CD4-positive, alpha-beta memory T cell (primary cell): Measurements from ENCODE around the gene ITGAE. TPM values are rescaled to one million over a fixed set of nuclear protein-coding genes. Genes with fewer than 3 reads are reported as not detected.
"Not testable (repeated sequence)": the region's sequence is repeated elsewhere in the genome, so short reads cannot be mapped to it uniquely, and the experiment has no call there.

Experiments
- CTCF ChIA-PET: fragments of 350-600 bp; sonication (Branson Sonifier 250); formaldehyde crosslinking; loops from one replicate; lab custom pipeline; 2021; ENCODE audit warnings: inconsistent platforms; ENCODE audit not compliant: partially characterized antibody; lab: Charles Lee
- POLR2A ChIA-PET: fragments of 350-600 bp; sonication (Branson Sonifier 250); formaldehyde crosslinking; loops from one replicate; lab custom pipeline; 2021; ENCODE audit not compliant: partially characterized antibody; lab: Charles Lee
- DNase-seq, 5 donors: peaks; one replicate each; pipeline versions ENCODE4 v3.0.0 to v3.0.0-alpha.2; 2020 to 2022; ENCODE audit warnings: mixed read lengths in 1 of 5
- H3K27ac ChIP-seq: one replicate; pipeline ENCODE4 v1.7.0; 2013; ENCODE audit warnings: low read depth, low read length
- H3K27me3 ChIP-seq: 2 replicates; pipeline ENCODE4 v1.7.0; 2013; ENCODE audit warnings: mild to moderate bottlenecking, low read length, moderate library complexity; ENCODE audit not compliant: insufficient read depth
- H3K36me3 ChIP-seq: 2 replicates; pipeline ENCODE4 v1.7.0; 2013; ENCODE audit warnings: mild to moderate bottlenecking, low read length, moderate library complexity; ENCODE audit not compliant: insufficient read depth
- H3K4me1 ChIP-seq: 2 replicates; pipeline ENCODE4 v1.7.0; 2013; ENCODE audit warnings: mild to moderate bottlenecking, low read length, moderate library complexity; ENCODE audit not compliant: insufficient read depth
- H3K4me3 ChIP-seq, 2 donors: one replicate each; pipeline ENCODE4 v1.7.0; 2013; ENCODE audit warnings: low read length in 2 of 2, mild to moderate bottlenecking in 1 of 2
- H3K9me3 ChIP-seq, 2 donors: one replicate each; pipeline ENCODE4 v1.7.0; 2013; ENCODE audit warnings: low read length in 2 of 2, control low read depth in 1 of 2; ENCODE audit not compliant: control insufficient read depth in 1 of 2
- H3K27ac Mint-ChIP-seq, 7 donors: one replicate each; pipeline ENCODE4 v1.8.0; 2020 to 2021; ENCODE audit warnings: mixed read lengths in 7 of 7, mild to moderate bottlenecking in 6 of 7, inconsistent platforms in 3 of 7, moderate library complexity in 3 of 7
- H3K27me3 Mint-ChIP-seq, 2 donors: one replicate each; pipeline ENCODE4 v1.8.0; 2020 to 2021; ENCODE audit warnings: mixed read lengths in 2 of 2
- H3K36me3 Mint-ChIP-seq, 2 donors: one replicate each; pipeline ENCODE4 v1.8.0; 2020 to 2021; ENCODE audit warnings: mixed read lengths in 2 of 2, inconsistent platforms in 1 of 2, mild to moderate bottlenecking in 1 of 2
- H3K4me1 Mint-ChIP-seq, 4 donors: one replicate each; pipeline ENCODE4 v1.8.0; 2020 to 2021; ENCODE audit warnings: mixed read lengths in 4 of 4, mild to moderate bottlenecking in 1 of 4
- H3K4me3 Mint-ChIP-seq, 8 donors: one replicate each; pipeline ENCODE4 v1.8.0; 2020 to 2021; ENCODE audit warnings: mixed read lengths in 8 of 8, mild to moderate bottlenecking in 7 of 8, moderate library complexity in 6 of 8, inconsistent platforms in 3 of 8
- H3K9me3 Mint-ChIP-seq, 8 donors: one replicate each; pipeline ENCODE4 v1.8.0; 2020 to 2021; ENCODE audit warnings: mixed read lengths in 8 of 8, mild to moderate bottlenecking in 5 of 8, inconsistent platforms in 3 of 8, moderate library complexity in 1 of 8
- intact Hi-C: fragments of 100-400 bp; cut with micrococcal nuclease; formaldehyde crosslinking; loops from one replicate; pipeline ENCODE4 v1.15.1; 2023
- polyA plus RNA-seq, 2 donors: library from polyadenylated mRNA; unstranded; fragments of 300-500 nt; fragmentation: Illumina TruSeq; gene quantifications; one replicate each; pipeline ENCODE4 v1.2.3, GENCODE V29; 2021
- total RNA-seq, 2 experiments: library from RNA; stranded (reverse); gene quantifications; one replicate each; pipeline ENCODE4 v1.2.3, GENCODE V29; 2021

The ITGAE gene
- total and polyA plus RNA-seq, 4 experiments from 2014 or later, result 17.2 to 43.6 (median 27.7) TPM

DNA sequence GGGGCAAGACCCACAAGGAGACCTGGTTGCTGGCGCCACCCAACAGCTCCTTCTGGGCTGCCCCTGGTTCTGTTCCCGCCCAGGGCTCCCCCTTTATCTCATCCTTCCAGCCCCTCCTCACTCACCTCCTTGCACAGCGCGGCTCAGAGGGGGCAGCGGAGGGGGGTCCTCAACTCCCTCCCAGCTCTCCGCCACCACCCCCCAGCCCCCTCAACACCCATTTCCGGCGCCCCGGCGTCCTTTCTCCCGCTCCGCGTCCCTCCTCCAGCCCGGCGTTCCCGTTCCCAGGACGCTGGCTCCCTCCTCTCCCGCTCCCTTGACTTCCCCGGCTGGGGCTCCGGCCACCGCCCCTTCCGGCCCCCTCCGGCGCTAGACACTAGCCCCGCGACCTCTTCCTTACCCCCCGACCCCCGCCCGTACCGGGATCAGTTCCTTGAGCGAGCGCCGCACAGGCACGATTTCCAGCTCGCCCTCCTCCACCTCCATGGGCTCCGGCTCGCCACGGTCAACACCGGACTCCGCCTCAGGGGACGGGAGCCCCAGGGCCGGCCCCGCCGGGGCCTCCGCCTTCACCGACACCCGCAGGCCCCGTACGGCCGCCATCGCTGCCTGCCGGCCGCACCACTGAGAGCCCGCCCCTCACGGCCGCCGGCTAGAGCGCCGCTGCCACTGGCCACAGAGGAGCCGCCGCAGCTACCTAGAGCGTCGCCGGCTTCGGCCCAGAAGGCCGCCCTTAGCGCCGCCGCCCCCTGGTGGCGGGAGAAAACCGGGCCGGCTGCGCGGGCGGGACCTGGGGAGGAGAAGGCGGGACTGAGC is 44.8 kb upstream of the ITGAE start, which contains the start of gene NCBP3:
Gene NCBP3, minus strand, starts transcription at position 626 of the 816 bp plus-strand sequence. Its CDS starts 23 bp downstream, at position 603.
- peak within 1 kb of the TSS; percentile 87 to 94 (median 89) for H3K27ac Mint-ChIP-seq
- peak within 1 kb of the TSS; percentile 91 to 96 (median 94) for H3K4me3 Mint-ChIP-seq
- DNase-seq, result peak; percentile 85 to 93 (median 90)
- ChIA-PET CTCF (interaction anchor here (0.7 to 9.0 kb wide), 28 partner anchors 9 to 797 kb away, joined by 3 to 127 read pairs (median 4); partner anchors contain the start of gene CAMKK1), POLR2A (interaction anchor here (0.5 to 3.5 kb wide), 24 partner anchors 8 to 712 kb away, joined by 3 to 32 read pairs (median 4); partner anchors contain the start of genes ATP2A3, CAMKK1, CTNS and CYB5D2)
- peak within 1 kb of the TSS; percentile 38 to 85 for H3K4me3 ChIP-seq
- H3K27ac ChIP-seq, result peak within 1 kb of the TSS; percentile 84
- H3K4me1 Mint-ChIP-seq, result peaks cover 12 to 35% (median 25%) of the 10 kb centered on the region in 4 donors
- peaks cover 7 to 22% of the 10 kb centered on the region in 2 donors for H3K36me3 Mint-ChIP-seq
- H3K9me3 Mint-ChIP-seq, result no peaks in the 10 kb centered on the region
- H3K27me3 Mint-ChIP-seq, result no peaks in the 10 kb centered on the region
- intact Hi-C loops, result loop anchor here (1.0 to 10.0 kb wide), 7 partner anchors 109 to 799 kb away; partner anchors contain the start of genes ATP2A3, EMC6, TAX1BP3 and UBE2G1
- no peaks in the 10 kb centered on the region for H3K9me3 ChIP-seq
- peaks cover 7% of the 10 kb centered on the region for H3K36me3 ChIP-seq
- peaks cover 30% of the 10 kb centered on the region for H3K4me1 ChIP-seq
- H3K27me3 ChIP-seq, result no peaks in the 10 kb centered on the region

DNA sequence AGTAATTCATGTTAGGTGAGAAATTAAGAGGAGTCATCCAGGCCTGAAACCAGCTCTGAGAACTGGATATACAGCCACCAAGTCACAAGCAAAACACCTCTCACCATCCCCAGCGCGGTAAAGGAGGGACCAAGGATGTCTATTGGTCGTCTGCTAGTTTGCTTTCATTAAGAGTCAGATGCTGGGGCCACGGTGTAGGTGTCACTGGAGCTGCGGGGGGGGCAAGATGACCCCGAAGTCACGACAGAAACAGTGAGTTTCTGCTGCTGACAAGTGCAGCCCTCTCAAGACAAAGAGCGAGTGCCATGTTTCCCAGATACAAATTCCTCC is 44.3 kb upstream of the ITGAE start:
- peak in 4 of 5 donors; percentile 10 to 58 (median 18) for DNase-seq
- CTCF ChIA-PET, result interaction anchor here (0.7 to 9.0 kb wide), 11 partner anchors 14 to 231 kb away, joined by 3 to 127 read pairs (median 3); no protein-coding TSS in a partner anchor
- H3K4me3 Mint-ChIP-seq, result peak overlapping the region; percentile 91 to 96 (median 94)
- peak overlapping the region; percentile 38 to 85 for H3K4me3 ChIP-seq
- intact Hi-C loops, result loop anchor here (5.0 to 10.0 kb wide), 3 partner anchors 163 to 798 kb away; partner anchors contain the start of gene UBE2G1
- H3K9me3 ChIP-seq, result no peaks in the 10 kb centered on the region
- no peaks in the 10 kb centered on the region for H3K27me3 Mint-ChIP-seq
- peaks cover 14 to 41% (median 30%) of the 10 kb centered on the region in 4 donors for H3K4me1 Mint-ChIP-seq
- H3K36me3 Mint-ChIP-seq, result peaks cover 12 to 27% of the 10 kb centered on the region in 2 donors
- peaks cover 30% of the 10 kb centered on the region for H3K4me1 ChIP-seq
- peak overlapping the region; percentile 84 for H3K27ac ChIP-seq
- no peaks in the 10 kb centered on the region for H3K9me3 Mint-ChIP-seq
- peaks cover 13% of the 10 kb centered on the region for H3K36me3 ChIP-seq
- no peaks in the 10 kb centered on the region for H3K27me3 ChIP-seq
- H3K27ac Mint-ChIP-seq, result peak overlapping the region; percentile 87 to 94 (median 89)
- POLR2A ChIA-PET, result interaction anchor here (1.0 to 3.5 kb wide), 15 partner anchors 7 to 300 kb away, joined by 3 to 32 read pairs (median 5); partner anchors contain the start of genes ATP2A3, CAMKK1, CYB5D2 and HASPIN

DNA sequence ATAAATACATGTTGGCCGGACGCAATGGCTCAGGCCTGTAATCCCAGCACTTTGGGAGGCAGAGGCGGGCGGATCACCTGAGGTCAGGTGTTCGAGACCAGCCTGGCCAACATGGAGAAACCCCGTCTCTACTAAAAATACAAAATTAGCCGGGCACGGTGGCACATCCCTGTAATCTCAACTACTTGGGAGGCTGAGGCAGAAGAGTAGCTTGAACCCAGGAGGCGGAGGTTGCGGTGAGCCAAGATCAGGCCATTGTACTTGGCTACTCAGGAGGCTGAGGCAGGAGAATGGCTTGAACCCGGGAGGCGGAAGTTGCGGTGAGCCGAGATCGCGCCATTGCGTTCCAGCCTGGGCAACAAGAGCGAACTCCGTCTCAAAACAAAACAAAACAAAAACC is 43.6 kb upstream of the ITGAE start:
- not testable (repeated sequence) for H3K27ac ChIP-seq

DNA sequence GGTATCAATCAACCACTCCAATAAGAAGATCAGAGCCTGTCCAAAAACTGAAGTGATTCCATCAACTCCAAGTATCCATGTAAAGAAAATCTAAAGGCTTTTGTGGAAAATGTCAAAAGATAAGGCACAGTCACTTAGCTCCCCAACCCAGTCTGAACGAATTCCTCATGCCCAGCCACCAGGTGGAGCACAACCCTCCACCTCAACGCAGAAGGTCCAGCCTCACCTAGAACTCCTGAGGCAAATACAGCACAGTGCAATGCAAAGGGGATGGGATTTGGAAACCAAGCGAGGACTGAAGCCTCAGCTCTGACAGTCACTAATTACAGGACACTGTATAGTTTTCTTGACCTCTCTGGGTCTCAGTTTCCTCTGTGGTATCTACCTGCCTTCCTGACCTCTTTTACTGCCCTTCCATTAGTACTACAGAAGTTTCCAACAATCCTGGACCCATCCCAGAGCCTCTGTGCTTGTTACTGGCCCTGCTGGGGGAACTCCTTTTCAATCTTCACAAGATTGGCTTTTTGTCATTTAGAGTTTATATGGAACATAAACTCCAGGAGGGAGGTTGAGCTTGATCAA is 43.0 kb upstream of the ITGAE start:
- Histone ChIP-seq H3K4me3 (no peak overlapping the region), H3K27me3 (no peaks in the 10 kb centered on the region), H3K27ac (no peak overlapping the region), H3K9me3 (no peaks in the 10 kb centered on the region), H3K4me1 (peaks cover 30% of the 10 kb centered on the region), H3K36me3 (peaks cover 22% of the 10 kb centered on the region)
- Mint-ChIP-seq H3K36me3 (peaks cover 18 to 38% of the 10 kb centered on the region in 2 donors), H3K4me1 (peaks cover 19 to 45% (median 30%) of the 10 kb centered on the region in 4 donors), H3K9me3 (no peaks in the 10 kb centered on the region), H3K27ac (peak overlapping the region; percentile 1 to 84 (median 54)), H3K27me3 (no peaks in the 10 kb centered on the region), H3K4me3 (peak overlapping the region; percentile 70 to 96 (median 94))
- ChIA-PET CTCF (interaction anchor here (0.6 to 9.0 kb wide), 13 partner anchors 10 to 232 kb away, joined by 3 to 127 read pairs (median 3); partner anchors contain the start of genes CTNS and SHPK), POLR2A (interaction anchor here (1.4 to 3.5 kb wide), 2 partner anchors 105 to 121 kb away, joined by 3 to 32 read pairs; partner anchors contain the start of gene HASPIN)
- DNase-seq, result peak in 4 of 5 donors; percentile 27 to 38 (median 32)
- intact Hi-C loops, result loop anchor here (1.0 to 10.0 kb wide), 2 partner anchors 49 to 521 kb away; partner anchors contain the start of genes CAMKK1 and UBE2G1

More for the DNA sequence above, 43.6 kb upstream of the ITGAE start:
- H3K27ac Mint-ChIP-seq, result peak overlapping the region in 3 of 7 donors; percentile 42 to 84 (median 43)
- POLR2A ChIA-PET, result interaction anchor here (1.0 to 3.5 kb wide), 5 partner anchors 17 to 149 kb away, joined by 3 to 32 read pairs (median 4); partner anchors contain the start of gene HASPIN
- Histone ChIP-seq H3K36me3 (peaks cover 20% of the 10 kb centered on the region), H3K4me1 (peaks cover 30% of the 10 kb centered on the region)
- CTCF ChIA-PET, result interaction anchor here (0.6 to 9.0 kb wide), 11 partner anchors 13 to 231 kb away, joined by 3 to 127 read pairs (median 3); partner anchors contain the start of genes CTNS and SHPK
- intact Hi-C loops, result loop anchor here (1.0 to 10.0 kb wide), 2 partner anchors 49 to 520 kb away; partner anchors contain the start of genes CAMKK1 and UBE2G1
- not testable (repeated sequence) for H3K27me3 Mint-ChIP-seq, H3K27me3 ChIP-seq, H3K9me3 Mint-ChIP-seq, H3K9me3 ChIP-seq, H3K4me3 ChIP-seq, DNase-seq
- H3K36me3 Mint-ChIP-seq, result peaks cover 16 to 34% of the 10 kb centered on the region in 2 donors
- peak overlapping the region; percentile 91 to 96 (median 94) for H3K4me3 Mint-ChIP-seq
- peaks cover 18 to 45% (median 30%) of the 10 kb centered on the region in 4 donors for H3K4me1 Mint-ChIP-seq

DNA sequence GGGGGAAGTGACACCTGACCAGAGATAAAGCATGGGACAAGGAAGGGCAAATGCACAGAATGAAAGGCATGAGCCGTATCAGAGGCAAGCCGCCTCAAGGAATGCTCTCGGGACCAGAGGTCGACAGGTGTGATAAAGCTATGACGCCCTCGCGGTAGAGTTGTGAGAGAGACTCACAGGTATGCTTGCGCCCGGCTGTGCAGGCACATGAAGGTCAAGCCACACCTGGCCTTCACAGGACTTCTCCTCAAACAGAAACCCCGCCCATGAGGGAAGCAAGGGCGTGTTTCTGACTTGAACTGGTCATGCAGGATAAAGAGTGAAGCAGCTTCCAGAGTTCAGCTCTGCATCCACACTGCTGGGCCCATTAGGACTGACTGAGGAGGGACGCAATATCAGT is 37.2 kb upstream of the ITGAE start:
- Mint-ChIP-seq H3K36me3 (peaks cover 51 to 65% of the 10 kb centered on the region in 2 donors), H3K4me3 (no peak overlapping the region), H3K27me3 (no peaks in the 10 kb centered on the region), H3K4me1 (peaks cover 15 to 36% (median 28%) of the 10 kb centered on the region in 4 donors), H3K9me3 (no peaks in the 10 kb centered on the region), H3K27ac (peak overlapping the region in 2 of 7 donors; percentile 65 to 80)
- Histone ChIP-seq H3K27ac (no peak overlapping the region), H3K27me3 (no peaks in the 10 kb centered on the region), H3K9me3 (no peaks in the 10 kb centered on the region), H3K4me1 (peaks cover 2% of the 10 kb centered on the region), H3K4me3 (no peak overlapping the region), H3K36me3 (peaks cover 42% of the 10 kb centered on the region)
- no peak for DNase-seq
- CTCF ChIA-PET, result interaction anchor here (0.6 to 4.5 kb wide), 5 partner anchors 10 to 168 kb away, joined by 3 to 30 read pairs (median 3); no protein-coding TSS in a partner anchor
- POLR2A ChIA-PET, result interaction anchor here (0.8 to 1.6 kb wide), 2 partner anchors 8 to 202 kb away, joined by 3 to 6 read pairs; partner anchors contain the start of genes CTNS, NCBP3 and SHPK
- intact Hi-C loops, result no loop called here

- Histone ChIP-seq H3K27ac (no peak overlapping the region), H3K27me3 (no peaks in the 10 kb centered on the region), H3K4me3 (no peak overlapping the region), H3K9me3 (no peaks in the 10 kb centered on the region), H3K4me1 (no peaks in the 10 kb centered on the region), H3K36me3 (peaks cover 34% of the 10 kb centered on the region)
- ChIA-PET CTCF (interaction anchor here (0.6 to 4.4 kb wide), 4 partner anchors 10 to 118 kb away, joined by 3 to 24 read pairs (median 4); partner anchors contain the start of gene NCBP3), POLR2A (no interaction called here)
- Mint-ChIP-seq H3K4me1 (peaks cover 15 to 36% (median 27%) of the 10 kb centered on the region in 4 donors), H3K4me3 (no peak overlapping the region), H3K36me3 (peaks cover 52 to 64% of the 10 kb centered on the region in 2 donors), H3K27ac (peak overlapping the region in 1 of 7 donors; percentile 35), H3K9me3 (no peaks in the 10 kb centered on the region), H3K27me3 (no peaks in the 10 kb centered on the region)
- intact Hi-C loops, result no loop called here
- no peak for DNase-seq
Measured at GRCh38 chr17:3836551-3836950, 35.6 kb upstream of the ITGAE start.
